ENCODE results near the gene RPTOR. TPM values are rescaled to one million over a fixed set of nuclear protein-coding genes. Genes with fewer than 3 reads are reported as not detected.

RPTOR gene
- total RNA-seq, 1 experiment from 2014 or later, result 25.1 TPM

- DNase-seq (ENCODE audit: low read depth), result no peak
Observed at GRCh38 chr17:80779961-80780380, 235.3 kb downstream of the RPTOR start.

GRCh38 chr17:80780381-80781198, 236.0 kb downstream of the RPTOR start:
- no peak for DNase-seq (ENCODE audit: low read depth)

GRCh38 chr17:80781211-80781610, 236.6 kb downstream of the RPTOR start:
- no peak for DNase-seq (ENCODE audit: low read depth)

DNA sequence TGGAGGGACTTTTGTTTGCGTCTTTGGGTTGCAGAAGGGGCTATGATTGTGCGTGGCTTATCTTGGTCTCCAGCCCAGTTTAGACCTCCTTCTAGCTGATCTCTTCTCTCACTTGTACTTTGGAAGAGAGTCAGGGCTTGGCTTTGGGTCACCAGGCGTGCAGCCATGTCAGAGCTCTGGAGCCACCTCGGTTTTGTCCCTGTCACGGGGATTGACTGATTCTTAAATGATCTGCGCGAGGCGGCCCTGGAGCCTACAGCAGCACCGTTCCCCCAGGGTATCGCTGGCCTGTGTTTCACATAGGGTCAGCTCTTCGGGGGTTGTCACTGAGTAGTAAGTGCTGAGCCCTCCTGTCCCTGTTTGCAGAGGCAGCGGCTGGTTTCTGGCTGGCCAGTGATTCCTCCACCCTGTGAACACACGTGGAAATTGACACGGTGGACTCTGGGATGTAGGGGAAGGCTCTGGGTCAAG, 237.2 kb downstream of the RPTOR start:
- no peak for DNase-seq (ENCODE audit: low read depth)

GRCh38 chr17:80782536-80783427, 238.1 kb downstream of the RPTOR start:
- peak; percentile 23 for DNase-seq (ENCODE audit: low read depth)

DNA sequence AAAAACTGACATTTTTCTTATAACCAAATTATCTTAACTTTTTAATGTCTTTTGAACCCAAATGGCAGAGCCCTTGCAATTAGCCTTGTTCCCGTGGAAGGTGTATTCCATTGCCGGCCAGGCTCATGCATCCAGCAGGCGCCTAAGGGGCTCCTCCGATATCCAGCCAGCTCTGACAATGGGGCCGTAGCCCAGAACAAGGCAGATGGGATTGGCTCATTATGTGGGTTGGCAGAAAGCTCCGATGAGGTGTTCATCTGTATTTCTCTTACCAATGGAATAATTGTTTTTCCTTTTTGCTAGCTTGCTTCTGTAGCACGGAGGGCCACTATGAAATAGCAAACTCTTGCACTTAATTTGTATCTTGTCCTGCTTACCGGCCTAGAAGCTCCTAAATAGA, 238.8 kb downstream of the RPTOR start:
- DNase-seq (ENCODE audit: low read depth), result no peak

GRCh38 chr17:80783971-80784370, 239.3 kb downstream of the RPTOR start:
- DNase-seq (ENCODE audit: low read depth), result no peak

- DNase-seq (ENCODE audit: low read depth), result no peak
Observed at GRCh38 chr17:80785477-80786178, 241.0 kb downstream of the RPTOR start.

DNA sequence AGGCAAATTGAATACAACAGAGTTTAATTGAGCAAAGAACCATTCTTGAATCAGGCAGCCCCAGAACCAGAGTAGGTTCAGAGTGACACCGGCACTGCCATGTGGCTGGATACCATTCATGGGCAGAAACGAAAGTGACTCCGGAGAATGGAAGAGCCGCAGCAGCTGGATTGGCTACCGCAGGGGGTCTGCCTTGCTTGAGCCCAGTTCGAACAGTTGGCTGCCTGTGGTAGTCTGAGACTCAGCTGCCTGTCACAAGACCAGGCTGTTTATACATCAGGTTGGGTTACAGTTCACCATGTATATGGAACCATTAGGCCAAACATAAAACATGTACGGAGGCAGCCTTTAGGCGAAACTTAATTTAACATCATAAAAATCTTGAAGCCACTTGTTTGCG, 241.8 kb downstream of the RPTOR start:
- peak; percentile 91 for DNase-seq (ENCODE audit: low read depth)

DNA sequence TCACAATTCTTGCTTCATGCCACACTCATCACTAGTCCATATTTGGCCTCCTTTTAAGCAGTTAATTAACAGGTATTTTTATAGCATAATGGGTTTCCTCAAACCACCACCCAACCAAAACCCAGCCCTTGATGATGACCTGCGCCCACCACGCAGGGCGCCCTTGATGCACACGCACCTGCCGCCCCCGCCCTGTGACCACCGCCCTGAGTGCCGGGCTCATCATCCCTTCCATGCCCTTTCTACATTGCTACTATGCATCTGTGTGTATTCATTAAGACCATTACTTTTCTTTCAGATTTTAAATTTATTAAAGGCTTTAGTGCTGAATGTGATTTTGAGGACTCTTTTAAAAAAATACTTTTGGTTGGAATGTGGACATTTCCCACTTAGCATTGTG, 242.2 kb downstream of the RPTOR start:
- DNase-seq (ENCODE audit: low read depth), result no peak

DNA sequence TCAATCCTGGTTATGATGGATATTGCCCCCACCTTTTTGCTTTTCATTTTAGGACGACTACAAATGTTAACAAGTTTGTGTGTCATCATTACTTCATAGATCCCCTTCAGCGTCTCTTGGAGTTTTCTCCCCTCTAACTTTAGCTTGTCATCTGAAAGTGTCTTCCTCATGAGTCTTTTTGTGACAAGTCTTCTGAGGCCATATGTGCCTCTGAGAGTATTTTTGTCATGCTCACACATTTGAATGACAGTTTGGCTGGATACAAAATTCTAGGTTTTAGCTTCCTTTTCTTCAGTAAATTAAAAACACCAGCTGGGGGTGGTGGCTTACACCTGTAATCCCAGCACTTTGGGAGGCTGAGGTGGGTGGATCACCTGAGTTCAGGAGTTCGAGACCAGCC, 243.2 kb downstream of the RPTOR start:
- DNase-seq (ENCODE audit: low read depth), result no peak

GRCh38 chr17:80789356-80789902, 244.8 kb downstream of the RPTOR start:
- DNase-seq (ENCODE audit: low read depth), result peak; percentile 99

GRCh38 chr17:80790021-80790765, 245.6 kb downstream of the RPTOR start:
- DNase-seq (ENCODE audit: low read depth), result peak; percentile 32

GRCh38 chr17:80790981-80791742, 246.5 kb downstream of the RPTOR start:
- no peak for DNase-seq (ENCODE audit: low read depth)

- peak; percentile 98 for DNase-seq (ENCODE audit: low read depth)
Observed at GRCh38 chr17:80791758-80792284, 247.2 kb downstream of the RPTOR start.

DNA sequence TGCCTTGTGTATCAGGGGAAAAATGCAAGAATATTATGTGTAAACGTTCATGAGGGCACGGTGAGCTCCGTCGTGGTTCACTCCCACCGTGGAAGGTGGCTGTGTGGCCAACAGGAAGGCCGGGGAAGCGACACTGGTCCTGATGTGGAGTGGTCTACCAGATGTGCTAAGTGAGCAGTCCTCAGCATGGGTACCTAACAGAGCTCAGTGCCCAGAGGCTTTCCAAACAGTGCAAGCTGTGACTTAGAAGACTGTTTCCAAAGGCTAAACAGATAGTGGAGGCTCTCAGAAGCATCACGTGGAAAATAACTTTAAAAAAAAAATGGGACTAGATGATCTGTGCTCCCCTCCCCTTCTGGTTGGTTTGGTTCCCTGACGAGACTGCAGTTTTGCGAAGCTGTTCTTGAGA, 247.7 kb downstream of the RPTOR start:
- DNase-seq (ENCODE audit: low read depth), result no peak

DNA sequence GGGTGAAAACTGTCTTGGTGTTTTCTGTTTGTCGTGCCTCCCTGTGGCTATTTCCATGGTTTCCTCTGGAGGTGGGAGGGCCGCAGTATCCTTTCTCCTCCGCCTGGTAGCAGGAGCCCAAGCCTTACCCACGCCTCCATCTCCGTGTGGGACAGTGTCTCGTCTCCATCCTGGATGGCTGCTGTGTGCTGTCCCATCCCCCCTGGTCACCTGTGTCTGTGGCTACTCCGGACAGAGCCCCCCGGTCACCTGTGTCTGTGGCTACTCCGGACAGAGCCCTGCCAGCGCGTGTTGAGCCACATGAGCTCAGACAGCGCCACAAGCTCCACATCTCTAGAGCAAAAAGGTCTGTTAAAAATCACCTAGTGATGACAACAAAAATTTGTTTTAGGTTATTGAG, 248.8 kb downstream of the RPTOR start:
- DNase-seq (ENCODE audit: low read depth), result no peak

- DNase-seq (ENCODE audit: low read depth), result peak; percentile 41
Observed at GRCh38 chr17:80793851-80794267, 249.2 kb downstream of the RPTOR start.

GRCh38 chr17:80794281-80795089, 249.8 kb downstream of the RPTOR start:
- no peak for DNase-seq (ENCODE audit: low read depth)

All from LHCN-M2 (cell line).